Measurements from ENCODE around the gene WDR37.

DNA sequence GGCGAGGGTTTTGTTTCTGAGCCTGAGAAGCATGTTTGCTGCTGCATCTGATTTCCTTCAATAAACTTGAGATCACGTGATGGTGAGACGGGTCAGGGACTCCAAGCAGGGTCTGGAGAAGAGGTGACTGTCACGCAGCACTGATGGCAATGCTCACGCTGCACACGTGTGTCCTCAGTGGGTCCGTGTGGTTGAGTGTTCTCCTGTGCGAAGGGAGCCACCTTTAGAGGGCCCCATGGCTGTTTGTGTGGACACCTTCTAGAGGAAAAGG lies 100.4 kb downstream of the WDR37 start:
- no peak for TF ChIP-seq EZH2 (IDR thresholded peaks at IDR 0.05; ENCODE audit: insufficient read depth, poor library complexity, severe bottlenecking)
- TF ChIP-seq EZH2phosphoT487 (IDR thresholded peaks at IDR 0.05; ENCODE audit: insufficient read depth, low read depth) = no peak

Measured in GM23248 (cell line).